ENCODE data around the gene ZNF543.

Gene ZNF543

DNA sequence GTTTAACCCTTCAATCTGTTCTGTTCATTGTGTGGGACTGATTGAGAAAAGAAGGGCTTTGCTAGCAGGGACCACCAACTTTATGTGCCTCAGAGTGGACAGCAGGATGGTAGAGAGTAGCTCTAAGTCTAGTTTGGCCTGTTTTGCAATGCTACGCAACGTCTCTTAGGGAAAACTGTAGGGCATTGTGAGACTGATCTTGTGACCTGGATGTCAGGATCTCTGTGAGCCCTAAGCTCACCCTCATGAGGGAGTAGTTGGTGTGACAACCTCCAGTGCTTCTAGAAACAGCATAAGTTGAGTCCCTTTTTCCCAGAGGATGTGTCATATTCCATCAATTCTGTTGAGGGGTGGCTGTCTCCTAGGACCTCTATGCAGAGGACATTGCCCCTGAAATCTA, 9.5 kb upstream of the ZNF543 start:
- DNase-seq = no peak
- H3K36me3 ChIP-seq = no peaks in the 10 kb centered on the region
- no peak overlapping the region for H3K4me3 ChIP-seq (ENCODE audit: low read depth, low read length)
- no peaks in the 10 kb centered on the region for H3K27me3 ChIP-seq (ENCODE audit: insufficient read depth, low read depth, severe bottlenecking)
- no peaks in the 10 kb centered on the region for H3K9me3 ChIP-seq (ENCODE audit: severe bottlenecking)
- TF ChIP-seq CTCF (IDR thresholded peaks at IDR 0.05; ENCODE audit: low read depth, low read length) = no peak
- no peak overlapping the region for H3K27ac ChIP-seq

- Histone ChIP-seq H3K27me3 (ENCODE audit: insufficient read depth, low read depth, severe bottlenecking) (no peaks in the 10 kb centered on the region), H3K9me3 (ENCODE audit: severe bottlenecking) (no peaks in the 10 kb centered on the region), H3K4me3 (ENCODE audit: low read depth, low read length) (no peak overlapping the region), H3K27ac (no peak overlapping the region), H3K36me3 (no peaks in the 10 kb centered on the region)
- TF ChIP-seq CTCF (IDR thresholded peaks at IDR 0.05; ENCODE audit: low read depth, low read length) = no peak
- no peak for DNase-seq
Measured at GRCh38 chr19:57314146-57314545, 6.1 kb upstream of the ZNF543 start.

- no peak for TF ChIP-seq CTCF (IDR thresholded peaks at IDR 0.05; ENCODE audit: low read depth, low read length)
- Histone ChIP-seq H3K27me3 (ENCODE audit: insufficient read depth, low read depth, severe bottlenecking) (no peaks in the 10 kb centered on the region), H3K4me3 (ENCODE audit: low read depth, low read length) (no peak overlapping the region), H3K9me3 (ENCODE audit: severe bottlenecking) (no peaks in the 10 kb centered on the region), H3K36me3 (peaks cover under 1% of the 10 kb centered on the region; the same call in 1 of the 2 replicates), H3K27ac (no peak overlapping the region)
- no peak for DNase-seq
Measured at GRCh38 chr19:57317503-57317902, 2.8 kb upstream of the ZNF543 start.

DNA sequence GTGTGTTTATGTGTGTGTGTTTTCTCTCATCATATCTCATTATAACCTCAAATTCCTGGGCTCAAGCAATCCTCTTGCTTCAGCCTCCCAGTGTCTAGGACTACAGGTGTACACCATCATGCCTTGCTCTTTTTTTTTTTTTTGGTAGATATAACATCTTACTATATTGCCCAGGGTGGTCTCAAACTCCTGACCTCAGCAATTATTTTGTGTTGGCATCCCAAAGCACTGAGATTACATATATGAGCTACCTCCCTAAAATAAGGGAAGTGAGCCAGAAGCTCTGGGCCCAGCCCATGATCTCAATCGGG, 448 bp upstream of the ZNF543 start:
- Histone ChIP-seq H3K4me3 (ENCODE audit: low read depth, low read length) (peak overlapping the region; percentile 87), H3K36me3 (peaks cover 18% of the 10 kb centered on the region), H3K27ac (peak overlapping the region; percentile 93), H3K27me3 (ENCODE audit: insufficient read depth, low read depth, severe bottlenecking) (no peaks in the 10 kb centered on the region), H3K9me3 (ENCODE audit: severe bottlenecking) (no peaks in the 10 kb centered on the region)
- DNase-seq = no peak
- no peak for TF ChIP-seq CTCF (IDR thresholded peaks at IDR 0.05; ENCODE audit: low read depth, low read length)

DNA sequence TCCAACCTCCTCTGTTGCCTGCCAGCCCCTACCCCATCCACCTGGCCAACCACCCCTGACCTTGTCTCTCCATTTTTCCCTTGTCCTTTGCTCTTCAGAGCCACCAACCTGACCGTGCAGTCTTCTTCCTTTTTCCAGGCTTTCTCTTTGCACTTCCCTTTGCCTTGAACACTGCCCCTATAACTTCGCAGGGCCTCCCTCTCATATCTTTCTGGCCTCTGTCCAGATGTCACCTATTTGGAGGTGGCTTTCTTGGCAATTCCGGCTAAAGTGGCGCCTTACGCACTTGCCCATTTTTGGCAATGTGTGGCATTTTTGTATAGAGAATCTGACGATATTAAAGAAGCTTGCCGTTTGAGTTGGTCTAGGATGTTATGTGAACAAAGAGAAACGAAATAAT, 844 bp downstream of the ZNF543 start:
- Histone ChIP-seq H3K4me3 (ENCODE audit: low read depth, low read length) (peak overlapping the region; percentile 87), H3K9me3 (ENCODE audit: severe bottlenecking) (no peaks in the 10 kb centered on the region), H3K27ac (peak overlapping the region; percentile 93), H3K36me3 (peaks cover 29% of the 10 kb centered on the region), H3K27me3 (ENCODE audit: insufficient read depth, low read depth, severe bottlenecking) (no peaks in the 10 kb centered on the region)
- TF ChIP-seq CTCF (IDR thresholded peaks at IDR 0.05; ENCODE audit: low read depth, low read length) = no peak
- no peak for DNase-seq

DNA sequence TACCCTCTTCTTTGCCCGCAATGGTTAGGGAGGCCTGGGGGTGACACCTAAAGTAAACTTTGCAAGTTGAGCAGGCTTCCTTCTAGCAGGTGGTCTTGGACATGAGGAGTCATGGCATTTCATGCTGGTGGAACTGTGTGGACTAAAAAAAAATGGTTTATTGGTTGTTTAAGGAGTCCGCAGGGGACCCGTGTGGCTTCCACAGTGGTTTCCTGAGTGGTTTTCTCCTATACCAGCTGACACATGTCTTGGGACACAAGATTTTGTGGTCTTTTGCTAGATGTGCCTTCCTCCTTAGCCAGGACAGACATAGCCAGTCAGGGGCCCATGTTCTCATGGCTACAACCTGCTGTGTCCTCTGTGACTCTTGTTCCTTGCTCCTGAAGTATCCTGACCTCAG, 1.5 kb downstream of the ZNF543 start:
- no peak for TF ChIP-seq CTCF (IDR thresholded peaks at IDR 0.05; ENCODE audit: low read depth, low read length)
- H3K9me3 ChIP-seq (ENCODE audit: severe bottlenecking) = no peaks in the 10 kb centered on the region

More for the DNA sequence above, 1.5 kb downstream of the ZNF543 start:
- DNase-seq = no peak
- Histone ChIP-seq H3K4me3 (ENCODE audit: low read depth, low read length) (peak overlapping the region; percentile 87; the same call in 1 of the 2 replicates), H3K27ac (no peak overlapping the region), H3K27me3 (ENCODE audit: insufficient read depth, low read depth, severe bottlenecking) (no peaks in the 10 kb centered on the region), H3K36me3 (peaks cover 34% of the 10 kb centered on the region)

Data from WERI-Rb-1 (cell line).